Coronary artery (tissue), 2 donors: ENCODE measurements around the gene SUSD6.

Experiments used
- DNase-seq: peaks from one replicate; pipeline ENCODE4 v3.0.0-alpha.2; 2017; ENCODE audit warnings: low spot score
- H3K27ac ChIP-seq, 2 donors: fragments of 200-600 bp; sonication (generic); one replicate each; pipeline ENCODE4 v1.5.1; 2016 to 2019
- H3K4me3 ChIP-seq: fragments of 200-600 bp; sonication (generic); 2 replicates; pipeline ENCODE4 v1.5.1; 2016; ENCODE audit warnings: mild to moderate bottlenecking, moderate library complexity
- TF ChIP-seq, protein P1 (sequence below): fragments of 200-600 bp; sonication (generic); IDR thresholded peaks from one replicate; pipeline ENCODE4 v1.5.1; 2019; ENCODE audit warnings: antibody characterized with exemption

The SUSD6 gene

DNA sequence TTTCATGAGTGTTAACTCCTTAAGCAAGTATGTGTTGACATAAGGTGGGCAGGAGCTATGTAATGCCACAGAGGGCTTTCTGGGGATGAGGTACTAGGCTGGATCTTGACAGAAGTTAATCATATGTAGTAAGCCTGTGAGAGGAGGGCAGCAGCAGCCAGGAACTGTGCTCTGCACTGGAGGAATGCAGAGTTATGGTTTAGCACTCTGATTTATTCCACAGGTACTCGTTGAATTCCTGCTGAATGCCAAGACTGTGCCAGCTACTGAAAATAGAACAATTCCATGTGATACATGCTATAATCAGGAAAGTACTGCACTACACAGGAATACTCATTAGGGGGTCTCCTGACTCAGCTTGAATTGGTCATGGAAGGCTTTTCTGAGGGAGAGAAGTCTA is 58.7 kb downstream of the SUSD6 start:
- no peak overlapping the region for H3K4me3 ChIP-seq
- DNase-seq, result no peak
- no peak overlapping the region for H3K27ac ChIP-seq
- TF ChIP-seq, protein P1, sequence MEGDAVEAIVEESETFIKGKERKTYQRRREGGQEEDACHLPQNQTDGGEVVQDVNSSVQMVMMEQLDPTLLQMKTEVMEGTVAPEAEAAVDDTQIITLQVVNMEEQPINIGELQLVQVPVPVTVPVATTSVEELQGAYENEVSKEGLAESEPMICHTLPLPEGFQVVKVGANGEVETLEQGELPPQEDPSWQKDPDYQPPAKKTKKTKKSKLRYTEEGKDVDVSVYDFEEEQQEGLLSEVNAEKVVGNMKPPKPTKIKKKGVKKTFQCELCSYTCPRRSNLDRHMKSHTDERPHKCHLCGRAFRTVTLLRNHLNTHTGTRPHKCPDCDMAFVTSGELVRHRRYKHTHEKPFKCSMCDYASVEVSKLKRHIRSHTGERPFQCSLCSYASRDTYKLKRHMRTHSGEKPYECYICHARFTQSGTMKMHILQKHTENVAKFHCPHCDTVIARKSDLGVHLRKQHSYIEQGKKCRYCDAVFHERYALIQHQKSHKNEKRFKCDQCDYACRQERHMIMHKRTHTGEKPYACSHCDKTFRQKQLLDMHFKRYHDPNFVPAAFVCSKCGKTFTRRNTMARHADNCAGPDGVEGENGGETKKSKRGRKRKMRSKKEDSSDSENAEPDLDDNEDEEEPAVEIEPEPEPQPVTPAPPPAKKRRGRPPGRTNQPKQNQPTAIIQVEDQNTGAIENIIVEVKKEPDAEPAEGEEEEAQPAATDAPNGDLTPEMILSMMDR, result no peak

DNA sequence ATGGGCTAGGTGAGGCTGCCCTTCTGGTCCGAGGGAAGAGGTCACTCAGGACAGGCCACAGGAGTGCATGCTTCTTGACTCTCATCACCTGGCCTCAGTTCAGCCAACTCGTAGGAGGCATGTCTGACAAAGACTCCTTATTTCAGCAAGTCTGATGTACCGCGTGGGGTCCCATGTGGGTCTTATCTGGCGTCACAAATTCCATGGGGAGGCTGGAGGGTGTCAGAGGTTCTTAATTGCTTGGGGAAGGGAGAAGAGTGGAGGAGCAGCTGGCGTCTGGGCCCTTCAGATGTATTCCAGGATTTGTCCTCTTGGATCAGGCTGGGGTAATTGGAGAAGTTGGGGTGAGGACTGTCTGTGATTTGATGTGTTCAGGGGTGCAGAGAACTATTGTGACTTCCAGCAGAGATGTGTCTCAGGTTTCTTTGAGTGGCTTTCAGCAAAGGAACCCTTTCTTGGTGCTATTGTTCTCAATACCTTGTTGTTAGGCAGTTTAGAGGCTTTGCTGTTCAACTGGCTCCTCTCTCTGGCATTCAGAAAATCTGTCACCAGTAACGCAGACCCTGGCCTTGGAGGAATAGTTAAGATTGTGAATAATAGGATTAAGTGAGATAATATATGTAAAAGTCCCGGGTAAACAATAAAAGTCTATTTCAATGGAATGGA is 60.1 kb downstream of the SUSD6 start:
- no peak overlapping the region for H3K4me3 ChIP-seq
- TF ChIP-seq, protein P1, result no peak
- H3K27ac ChIP-seq, result no peak overlapping the region
- DNase-seq, result no peak

DNA sequence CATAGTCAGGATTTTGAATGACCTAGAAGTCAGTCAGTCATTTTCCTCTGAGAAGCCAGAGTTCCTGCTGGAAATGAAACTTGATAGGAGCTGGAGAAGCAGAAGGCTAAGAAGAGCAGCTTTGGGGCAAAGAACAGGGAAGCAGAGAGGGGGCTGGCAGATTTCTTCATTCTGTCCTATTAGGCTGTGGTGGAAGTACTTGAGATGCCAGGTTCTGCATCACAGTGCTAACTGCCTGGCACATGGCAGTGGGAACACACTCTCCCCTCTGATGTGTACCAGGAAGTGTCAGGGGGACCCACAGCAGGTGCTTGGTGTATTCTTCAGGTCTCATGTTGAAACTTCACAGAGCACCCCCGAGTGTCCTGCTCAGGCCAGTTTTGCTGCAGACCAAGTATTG is 61.0 kb downstream of the SUSD6 start:
- Histone ChIP-seq H3K27ac (peak overlapping the region in 1 of 2 donors; percentile 60), H3K4me3 (no peak overlapping the region)
- TF ChIP-seq, protein P1, result no peak
- no peak for DNase-seq

DNA sequence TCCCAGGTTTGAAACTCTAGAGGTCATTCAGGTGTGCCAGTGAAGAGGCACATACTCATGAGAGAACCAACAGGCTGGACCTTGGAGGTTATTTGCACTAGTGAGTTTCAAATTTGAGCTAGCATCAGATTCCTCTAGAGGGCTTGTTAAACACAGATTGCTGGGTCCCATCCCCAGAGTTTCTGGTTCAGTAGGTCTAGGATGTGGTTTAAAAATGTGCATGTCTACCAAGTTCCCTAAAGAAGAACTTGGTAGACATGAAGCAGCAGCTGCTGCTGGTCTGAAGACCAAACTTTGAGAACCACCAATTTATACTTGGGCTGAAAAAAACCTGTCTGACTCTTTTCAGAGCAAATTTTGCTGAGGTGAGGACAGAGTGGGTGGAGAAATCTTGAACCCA is 61.7 kb downstream of the SUSD6 start:
- H3K27ac ChIP-seq, result peak overlapping the region in 1 of 2 donors; percentile 60
- peak overlapping the region; percentile 44 for H3K4me3 ChIP-seq
- no peak for DNase-seq
- TF ChIP-seq, protein P1, result no peak

DNA sequence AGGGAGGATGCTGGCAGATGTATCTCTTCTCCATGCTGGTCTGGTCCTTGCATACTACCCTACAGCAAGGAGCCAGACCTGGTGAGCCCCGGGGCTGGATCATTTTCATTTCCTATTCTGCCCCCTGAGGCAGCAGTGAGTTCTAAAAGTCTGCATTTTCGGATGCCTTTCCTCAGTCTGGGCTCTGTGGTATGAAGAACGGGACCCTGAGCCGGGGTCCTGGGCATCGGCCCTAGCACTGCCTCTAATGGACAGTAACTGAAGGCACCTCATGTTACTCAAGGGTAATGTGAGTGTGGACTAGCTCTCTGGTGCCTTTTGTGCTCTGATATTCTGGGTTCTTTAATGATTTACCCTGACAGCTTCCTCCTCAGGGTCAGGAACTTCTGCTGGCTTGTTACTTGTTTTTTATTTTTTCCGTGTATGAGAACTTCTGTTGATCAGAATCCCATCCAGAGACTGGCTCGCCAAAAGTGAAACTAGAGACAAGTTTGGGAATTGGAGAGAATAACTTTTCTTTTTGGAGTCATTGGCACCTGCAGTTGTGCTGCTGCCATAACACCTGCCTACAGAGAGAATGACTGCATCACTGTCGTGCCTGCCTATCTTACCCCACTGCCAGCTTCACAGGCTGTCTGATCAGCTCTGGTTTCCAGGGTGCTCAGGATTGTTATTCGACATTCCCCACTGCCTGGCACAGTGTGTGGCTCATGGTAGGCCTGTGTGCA is 62.3 kb downstream of the SUSD6 start:
- H3K27ac ChIP-seq, result peak overlapping the region; percentile 46 to 60
- TF ChIP-seq, protein P1, result no peak
- H3K4me3 ChIP-seq, result peak overlapping the region; percentile 44
- no peak for DNase-seq

DNA sequence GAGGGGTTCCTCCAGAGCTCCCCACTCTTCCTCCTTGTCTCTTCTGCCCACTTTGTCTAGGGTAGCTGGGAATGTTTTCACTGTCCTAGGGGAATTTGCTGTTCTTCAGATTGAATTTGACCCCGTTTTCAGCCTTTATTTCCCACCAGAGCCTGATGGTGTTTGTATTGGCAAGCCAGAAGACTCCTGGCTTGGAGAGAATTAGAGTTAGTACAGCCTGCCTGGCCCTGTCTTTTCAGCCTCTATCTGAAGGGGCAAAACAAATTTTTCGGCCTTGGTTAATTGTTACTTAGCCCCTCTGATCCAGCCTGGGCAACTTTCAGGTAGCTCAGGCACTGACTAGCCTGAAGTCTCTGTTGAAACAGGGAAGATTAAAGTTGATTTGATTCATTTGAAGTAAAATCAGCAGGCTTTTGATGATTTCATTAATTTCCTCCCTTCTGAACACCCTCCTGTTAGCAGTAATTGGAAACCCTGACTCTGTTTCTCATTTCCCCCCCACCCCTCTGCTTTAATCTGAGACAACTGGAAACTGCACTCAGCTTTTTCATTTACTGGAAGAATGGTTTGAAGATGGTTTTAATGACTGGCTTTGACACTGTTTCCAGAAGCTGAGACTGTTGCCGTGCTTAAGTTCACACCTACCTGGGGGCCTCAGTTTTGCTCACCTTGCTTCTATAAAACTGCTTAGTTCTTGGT is 63.3 kb downstream of the SUSD6 start:
- TF ChIP-seq, protein P1, result no peak
- Histone ChIP-seq H3K4me3 (peak overlapping the region; percentile 44), H3K27ac (peak overlapping the region; percentile 46 to 60)
- no peak for DNase-seq
